Cerebellar cortex (tissue), 1 donor: ENCODE results near the gene C4orf50.

Experiments used
- DNase-seq: peaks from one replicate; pipeline ENCODE4 v3.0.0-alpha.2; 2015; ENCODE audit warnings: low spot score

Gene C4orf50

DNA sequence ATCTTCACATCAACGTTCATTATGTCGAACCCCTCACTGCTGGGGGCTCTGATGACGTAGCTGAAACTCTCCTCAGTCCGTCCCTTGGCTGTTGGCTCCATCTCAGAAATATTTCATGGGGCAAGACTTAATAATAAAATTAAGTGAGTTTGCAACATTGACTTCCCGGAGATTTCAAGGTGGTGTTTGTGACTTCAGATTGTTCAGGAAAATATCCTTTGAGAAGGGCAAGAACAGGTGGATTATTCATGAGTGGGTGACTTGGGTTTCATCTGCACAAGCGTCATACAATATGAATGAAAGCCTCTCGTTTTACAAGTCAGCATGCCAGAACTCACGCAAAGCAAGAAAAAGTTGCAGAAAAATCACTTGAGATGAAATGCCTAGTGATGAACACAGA is at the start of gene C4orf50:
TSS of gene C4orf50 (minus strand) at position 101 of the 400 bp plus-strand sequence.
- DNase-seq: no peak

DNA sequence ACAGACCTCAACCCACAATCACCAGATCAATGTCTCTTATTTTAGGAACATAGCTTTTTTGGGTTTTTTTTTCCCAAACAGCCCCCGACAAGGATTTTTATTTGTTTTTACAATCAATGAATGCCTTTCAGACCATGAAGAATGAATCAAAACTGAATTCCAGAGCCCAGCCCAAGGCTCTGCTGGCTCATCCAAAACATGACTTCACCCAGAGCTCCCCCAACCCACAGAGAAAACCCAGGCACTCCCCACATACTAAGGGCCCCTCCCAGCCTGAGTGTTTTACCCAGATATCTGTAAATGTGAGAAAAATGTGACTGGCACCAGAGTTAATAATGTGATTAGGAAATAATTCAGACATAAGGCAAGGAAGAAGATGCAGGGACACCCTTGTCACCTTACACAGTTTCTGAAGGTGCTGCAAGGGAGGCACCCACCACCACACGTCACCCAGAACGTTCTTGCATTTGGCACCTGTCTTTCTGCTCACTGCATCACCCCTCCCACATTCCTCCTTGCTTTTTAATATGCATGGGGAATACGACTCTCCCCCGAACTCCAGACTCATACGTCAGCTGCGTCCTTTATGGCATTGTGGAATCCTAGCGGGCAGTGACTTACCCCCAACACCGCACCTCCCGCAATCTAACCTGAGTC is 47.8 kb upstream of the C4orf50 start:
- no peak for DNase-seq

DNA sequence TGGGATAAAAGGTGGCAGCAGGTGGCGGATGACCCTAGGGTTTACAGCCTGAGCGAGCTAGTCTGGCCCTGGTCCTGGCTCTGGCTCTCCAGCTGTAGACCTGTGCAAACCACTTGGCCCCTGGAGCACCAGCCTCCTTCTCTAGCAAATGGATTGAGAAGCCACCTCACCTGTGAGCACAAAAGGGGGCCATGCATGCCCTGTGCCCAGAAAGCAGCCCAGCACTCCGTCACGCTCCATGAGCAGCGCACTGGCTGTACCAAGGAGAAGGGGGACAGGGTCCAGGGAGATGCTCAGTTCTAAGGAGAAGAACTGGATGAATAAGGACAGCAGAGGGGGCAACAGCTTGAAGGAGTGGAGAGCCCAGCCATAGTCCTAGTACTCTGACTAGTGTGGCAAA is 46.9 kb upstream of the C4orf50 start:
- no peak for DNase-seq

DNA sequence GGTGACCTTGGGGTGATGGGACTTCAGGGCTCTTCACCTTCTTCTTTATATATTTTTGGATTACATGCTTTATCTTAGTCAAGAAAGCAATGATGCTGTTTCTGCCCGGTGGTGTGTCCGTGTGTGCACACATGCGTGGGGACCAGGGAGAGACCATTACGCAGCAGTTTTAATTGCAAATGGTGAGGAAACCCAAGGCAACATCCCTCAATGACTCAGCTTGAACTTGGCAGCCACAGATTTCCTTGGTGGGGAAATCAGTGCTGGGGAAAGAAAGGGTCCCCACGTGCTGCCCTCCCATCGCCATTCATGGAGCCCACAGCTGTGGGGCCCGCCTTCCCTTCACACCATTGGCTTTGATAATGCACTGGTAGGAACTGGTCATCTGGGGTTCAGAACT is 46.2 kb upstream of the C4orf50 start:
- DNase-seq: no peak

DNA sequence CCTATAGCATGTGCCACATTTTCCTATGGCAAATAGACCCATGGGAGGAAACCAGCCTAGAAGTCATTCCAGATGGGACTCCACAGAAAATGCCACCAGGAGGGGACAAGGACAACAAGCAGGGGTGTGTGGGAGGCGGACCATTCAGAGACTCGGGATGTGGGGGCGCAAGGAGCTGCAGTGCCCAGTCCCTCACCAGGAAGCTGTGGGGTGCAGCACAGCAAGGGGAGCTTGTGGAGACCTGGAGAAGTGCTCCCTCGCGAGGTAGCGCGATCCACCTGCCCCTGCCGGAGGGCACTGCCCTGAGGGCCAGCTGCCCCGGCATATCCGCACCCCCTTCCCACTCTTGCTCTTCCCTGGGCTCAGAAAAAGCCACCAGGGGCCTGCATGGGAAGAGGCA is 45.5 kb upstream of the C4orf50 start:
- no peak for DNase-seq

DNA sequence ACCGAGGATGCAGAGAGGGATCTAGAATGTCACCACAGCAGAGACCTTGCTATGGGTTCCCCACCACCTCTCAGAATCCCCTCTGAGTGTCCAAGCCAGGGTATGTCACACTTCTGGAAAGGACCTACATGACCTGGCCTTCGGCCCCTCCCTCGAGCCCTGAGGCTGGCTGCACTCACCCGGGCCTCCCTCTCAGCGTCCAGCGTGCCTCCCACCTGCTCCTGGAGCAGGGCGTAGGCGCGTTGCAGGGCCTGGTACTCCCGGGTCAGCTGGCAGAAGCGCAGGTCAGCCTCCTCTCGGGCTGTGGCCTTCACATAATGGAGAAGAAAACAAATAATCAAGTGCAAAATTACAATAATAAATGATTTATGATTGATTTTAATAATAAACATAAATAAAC is 43.9 kb upstream of the C4orf50 start:
- DNase-seq: no peak

DNA sequence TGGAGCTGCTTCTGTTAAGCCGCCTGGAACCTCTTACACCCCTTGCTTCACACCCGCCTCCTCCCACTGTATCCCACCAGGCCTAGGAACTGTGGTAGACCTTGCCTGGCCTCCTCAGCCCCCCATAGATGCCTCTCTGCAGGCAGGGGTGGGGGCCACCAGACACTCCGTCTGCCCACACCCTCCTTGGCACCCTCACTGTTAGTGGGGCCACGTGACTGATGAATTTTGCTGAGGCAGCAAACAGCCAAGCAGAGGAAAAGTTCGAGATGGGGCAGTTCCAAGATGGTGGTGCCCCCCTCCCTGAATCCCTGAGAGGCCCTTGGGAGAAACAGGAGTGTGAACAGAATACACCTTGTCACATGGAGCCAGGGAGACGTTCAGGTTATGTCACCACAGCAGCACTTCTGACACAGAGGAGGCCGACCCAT is 41.2 kb upstream of the C4orf50 start:
- no peak for DNase-seq

DNA sequence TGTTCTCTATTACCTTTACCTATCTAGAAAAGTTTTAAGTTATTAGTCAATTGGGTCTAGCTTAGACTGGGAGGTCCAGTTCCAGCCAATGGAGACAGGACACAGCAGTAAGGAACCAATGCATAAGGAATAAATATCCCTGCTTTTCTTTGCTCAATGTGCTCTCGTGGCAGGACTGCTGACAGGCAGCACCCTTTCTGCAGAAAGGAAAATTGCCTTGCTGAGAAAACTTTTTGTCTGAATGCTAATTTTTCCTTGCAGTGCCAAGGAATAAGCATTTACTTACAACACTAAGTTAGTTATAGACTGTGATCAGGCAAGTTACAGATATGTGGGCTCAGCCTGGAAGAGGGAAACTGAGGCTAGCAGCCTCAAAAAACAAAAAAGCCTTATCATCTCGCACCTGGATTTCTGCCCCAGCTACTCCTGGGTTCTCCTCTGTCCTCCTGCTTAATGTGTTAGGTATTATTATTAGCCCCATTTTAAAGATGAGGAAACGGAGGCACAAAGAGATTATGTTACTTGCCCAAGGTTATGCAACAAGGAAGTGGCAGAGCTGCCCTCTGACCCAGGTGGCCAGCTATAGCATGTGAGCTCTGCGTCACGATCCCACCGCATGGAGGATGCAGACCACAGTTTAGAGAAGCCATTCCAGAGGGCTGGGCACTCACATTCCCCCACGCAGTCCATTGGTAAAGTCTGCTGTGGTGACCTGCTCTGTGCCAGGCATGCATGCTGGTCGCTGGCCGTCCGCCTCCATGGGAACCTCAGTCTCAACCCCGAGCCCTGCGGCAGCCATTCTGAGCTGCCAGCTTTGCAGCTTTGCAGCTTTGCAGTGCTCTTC is 40.5 kb upstream of the C4orf50 start:
- DNase-seq: no peak

DNA sequence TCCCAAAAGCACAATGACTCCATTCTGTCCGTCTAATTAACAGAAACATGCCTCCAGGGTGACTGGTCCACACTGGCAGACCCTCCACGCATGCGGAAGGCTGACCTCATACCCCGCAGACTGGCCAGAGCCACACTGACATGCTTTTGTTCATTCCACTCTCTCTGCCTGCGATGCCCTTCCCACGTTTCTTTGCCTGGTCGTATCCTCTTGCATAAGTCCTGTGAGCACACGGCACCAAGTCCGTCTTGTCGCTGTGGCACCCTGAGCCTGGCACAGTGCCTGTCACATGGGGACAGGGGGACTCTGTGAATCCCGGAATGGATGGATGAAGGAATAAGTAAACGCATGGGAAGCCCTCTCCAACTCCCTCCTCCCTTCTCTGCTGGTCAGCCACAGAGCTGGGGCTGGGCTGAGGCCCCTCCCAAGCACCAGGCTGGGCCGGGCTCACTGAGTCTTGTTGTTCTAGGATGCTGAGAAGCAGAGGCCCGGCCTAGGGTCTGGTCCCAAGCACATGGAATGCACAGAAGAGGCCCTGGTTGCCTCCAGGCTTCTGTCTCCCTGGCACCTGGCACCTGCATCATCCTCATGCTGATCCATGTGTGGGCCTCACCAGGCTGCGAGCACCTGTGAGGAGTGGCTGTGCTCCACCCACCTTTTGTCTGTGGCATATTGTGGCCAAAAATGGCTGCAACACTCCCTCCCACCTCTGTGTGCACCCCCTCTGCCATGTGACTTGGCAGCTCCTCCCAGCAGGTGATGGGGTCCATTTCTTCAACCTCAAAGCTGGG is 38.9 kb upstream of the C4orf50 start:
- no peak for DNase-seq

DNA sequence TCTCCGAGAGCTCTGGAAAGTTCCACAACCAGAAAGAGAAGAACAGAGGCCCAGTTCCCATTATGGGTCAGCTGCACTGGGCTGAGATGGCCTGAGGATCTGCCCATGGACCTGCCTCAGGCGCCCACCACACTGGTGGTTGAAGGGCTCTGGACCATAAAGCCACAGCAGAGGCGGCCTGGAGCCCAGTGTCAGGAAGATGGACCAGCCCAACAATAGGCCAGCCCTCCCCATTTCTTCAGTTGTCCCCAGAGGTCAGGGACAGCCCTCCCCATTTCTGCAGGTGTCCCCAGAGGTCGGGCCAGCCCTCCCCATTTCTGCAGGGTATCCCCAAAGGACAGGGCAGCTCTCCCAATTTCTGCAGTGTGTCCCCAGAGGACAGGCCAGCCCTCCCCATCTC is 37.2 kb upstream of the C4orf50 start:
- DNase-seq: no peak

DNA sequence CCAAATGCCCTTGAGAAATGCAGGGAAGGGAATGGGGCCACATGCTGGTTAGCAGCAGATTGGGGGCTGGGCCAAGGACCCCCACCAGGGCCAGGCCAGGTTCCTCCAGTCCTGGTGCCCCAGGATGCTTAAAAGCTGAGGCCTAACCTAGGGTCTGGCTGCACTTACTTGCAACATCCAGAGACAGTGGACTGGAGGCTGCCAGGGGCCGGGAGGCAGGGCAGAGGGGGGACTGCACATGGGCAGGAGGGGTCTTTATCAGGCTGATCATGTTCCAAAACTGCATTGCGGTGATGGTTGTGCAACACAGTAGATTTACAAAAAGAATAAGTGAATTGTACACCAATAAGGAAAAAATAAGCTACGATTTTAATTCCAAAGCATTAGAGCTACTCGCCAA is 36.8 kb upstream of the C4orf50 start:
- no peak for DNase-seq

DNA sequence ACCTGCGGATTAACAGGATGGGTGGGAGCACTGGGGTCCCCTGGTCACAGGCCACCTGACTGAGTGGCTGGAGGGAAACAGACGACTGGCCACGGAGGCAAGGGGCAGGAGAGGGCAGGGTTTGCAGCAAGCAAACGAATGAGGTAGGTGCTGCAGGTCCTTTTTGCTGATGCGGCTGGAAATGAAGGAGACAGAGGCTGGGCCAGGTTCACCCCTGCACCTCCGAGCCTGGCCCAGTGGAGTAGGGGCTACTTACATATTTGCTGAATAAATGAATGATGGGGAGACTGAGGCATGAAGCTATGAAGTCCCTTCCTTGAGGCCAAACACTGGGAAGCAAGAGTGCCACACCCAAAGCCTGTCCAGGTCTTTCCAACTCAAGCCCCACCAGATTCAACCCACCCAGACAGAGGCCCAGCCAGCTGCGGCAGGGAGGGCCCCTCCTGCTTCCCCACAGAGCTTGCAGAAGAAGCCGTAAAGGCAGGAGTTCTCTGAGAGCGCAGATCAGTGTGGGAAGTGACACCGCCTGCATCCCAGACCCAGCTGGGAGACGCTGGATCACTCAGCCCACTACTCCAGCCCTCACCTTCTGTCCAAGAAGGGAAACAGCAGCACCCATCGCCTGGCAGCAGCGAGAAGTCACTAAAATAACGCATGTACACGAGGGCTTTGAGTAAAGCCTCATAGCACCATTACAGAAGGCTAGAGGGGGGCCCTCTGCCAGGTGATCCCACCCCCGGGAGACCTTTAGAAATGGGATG is 36.1 kb upstream of the C4orf50 start:
- no peak for DNase-seq

DNA sequence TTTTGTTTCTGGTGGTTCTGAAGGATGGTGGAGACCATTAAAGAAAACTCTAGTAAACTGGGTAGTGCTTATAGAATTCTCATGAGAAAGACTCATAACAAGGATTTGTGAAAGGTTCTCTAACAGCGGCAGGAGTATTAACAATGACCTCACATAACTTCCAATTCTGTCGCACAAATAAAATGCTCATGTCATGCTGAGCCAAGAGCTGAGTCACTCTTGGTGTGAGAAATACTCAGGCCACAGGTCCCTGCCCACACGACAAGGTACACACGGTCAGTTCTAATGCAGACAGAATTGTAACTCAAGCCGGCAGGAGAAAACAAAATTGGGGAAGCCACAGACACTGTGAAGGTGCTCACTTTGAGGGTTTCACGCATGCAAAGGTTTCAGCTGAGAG is 34.4 kb upstream of the C4orf50 start:
- no peak for DNase-seq

DNA sequence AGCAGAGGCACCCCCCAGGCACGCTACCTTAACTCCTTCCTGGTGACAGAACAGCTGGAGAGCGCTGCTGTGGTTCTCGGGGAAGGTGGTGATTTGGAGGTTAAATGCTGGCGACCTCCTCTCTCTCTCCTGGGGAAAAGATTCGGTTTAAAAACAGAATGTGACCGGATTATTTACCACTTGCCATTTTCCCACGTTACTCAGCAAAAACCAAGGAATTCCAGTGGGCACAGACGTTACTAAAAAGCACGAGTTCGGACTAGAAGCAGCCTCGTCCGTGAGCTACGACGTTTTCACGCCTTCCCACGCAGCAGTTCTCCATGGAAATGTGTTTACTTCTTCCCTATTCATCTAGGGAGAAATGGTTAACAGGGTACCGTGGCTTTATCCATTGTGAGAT is 32.3 kb upstream of the C4orf50 start:
- no peak for DNase-seq

DNA sequence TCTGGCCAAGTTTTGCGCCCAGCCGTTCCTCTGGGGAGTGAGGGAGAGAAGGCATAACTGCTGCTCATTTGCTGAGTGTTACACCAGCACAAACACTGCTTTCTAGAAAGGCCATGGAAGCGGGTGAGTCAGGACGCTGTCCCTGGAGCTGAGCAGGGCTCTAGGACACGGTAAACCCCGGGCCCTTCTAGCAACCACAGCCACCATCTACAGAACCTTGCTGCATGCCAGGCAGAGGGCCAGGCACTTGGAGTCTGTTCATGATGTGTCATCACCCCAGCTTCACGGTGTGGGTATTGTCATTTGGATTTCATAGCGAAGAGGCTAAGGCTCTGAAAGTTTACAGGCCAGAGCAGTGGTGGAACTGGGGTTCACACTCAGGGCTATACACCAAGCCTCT is 31.8 kb upstream of the C4orf50 start:
- DNase-seq: no peak

DNA sequence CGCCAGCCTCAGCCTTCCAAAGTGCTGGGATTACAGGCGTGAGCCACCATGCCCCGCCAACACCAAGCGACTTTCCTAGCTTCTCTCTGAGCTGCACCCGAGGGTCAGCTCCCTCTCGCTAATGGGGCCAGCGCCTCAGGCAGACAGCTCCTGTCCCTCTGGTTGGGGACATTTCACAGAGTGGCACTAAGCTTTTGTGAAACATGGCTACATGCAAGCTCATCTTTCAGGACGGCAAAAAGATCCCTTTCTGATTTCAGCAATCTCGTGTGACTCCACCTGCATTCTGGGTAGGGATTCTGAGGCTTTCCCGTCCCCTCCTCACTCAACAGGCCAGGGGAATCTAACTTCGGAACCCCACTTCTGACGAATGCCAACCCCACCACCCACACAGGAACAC is 31.0 kb upstream of the C4orf50 start:
- DNase-seq: no peak

DNA sequence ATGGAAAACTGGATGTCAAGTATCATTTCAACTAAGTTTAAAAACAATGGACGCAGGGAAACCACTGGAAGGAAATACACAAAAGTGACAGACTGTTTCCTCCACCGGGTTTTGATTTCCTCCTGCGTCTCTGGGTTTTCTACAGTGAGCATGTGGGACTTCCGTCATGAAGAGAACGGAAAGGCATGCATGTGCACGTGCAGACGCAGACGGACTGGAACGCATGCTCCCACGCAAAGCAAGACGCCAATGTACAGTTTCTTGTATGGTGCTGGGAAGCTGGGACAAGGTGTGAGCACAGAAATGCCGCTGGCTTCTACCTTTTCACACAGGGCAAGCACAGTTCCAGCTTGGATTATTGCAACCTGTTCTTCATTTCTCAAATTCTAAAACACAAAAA is 30.3 kb upstream of the C4orf50 start:
- no peak for DNase-seq

DNA sequence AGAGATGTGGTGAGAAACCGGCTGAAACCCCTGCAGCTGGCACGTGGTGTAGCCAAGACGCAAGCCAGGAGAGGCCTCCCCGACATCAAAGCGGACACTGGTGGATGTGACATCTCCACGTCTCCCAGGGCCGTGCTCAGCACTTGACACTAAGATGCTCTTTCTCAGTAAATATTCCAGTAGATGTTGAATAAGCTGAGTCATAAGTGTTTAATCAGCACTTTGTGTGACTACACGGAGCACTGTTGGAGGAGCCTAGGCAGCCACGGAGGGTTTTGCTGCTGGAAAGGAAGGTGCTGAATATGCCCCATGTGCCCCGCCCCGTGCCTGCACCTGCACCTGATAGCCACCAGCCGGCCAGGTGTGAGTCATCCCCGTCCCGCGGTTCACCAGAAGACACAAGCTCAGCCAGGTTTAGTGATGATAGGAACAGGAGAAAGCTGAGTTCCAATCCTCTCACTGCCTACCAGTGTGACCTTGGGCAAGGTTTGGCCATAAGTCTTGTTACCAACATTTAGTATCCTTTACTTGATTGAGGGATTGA is 29.0 kb upstream of the C4orf50 start:
- DNase-seq: no peak

DNA sequence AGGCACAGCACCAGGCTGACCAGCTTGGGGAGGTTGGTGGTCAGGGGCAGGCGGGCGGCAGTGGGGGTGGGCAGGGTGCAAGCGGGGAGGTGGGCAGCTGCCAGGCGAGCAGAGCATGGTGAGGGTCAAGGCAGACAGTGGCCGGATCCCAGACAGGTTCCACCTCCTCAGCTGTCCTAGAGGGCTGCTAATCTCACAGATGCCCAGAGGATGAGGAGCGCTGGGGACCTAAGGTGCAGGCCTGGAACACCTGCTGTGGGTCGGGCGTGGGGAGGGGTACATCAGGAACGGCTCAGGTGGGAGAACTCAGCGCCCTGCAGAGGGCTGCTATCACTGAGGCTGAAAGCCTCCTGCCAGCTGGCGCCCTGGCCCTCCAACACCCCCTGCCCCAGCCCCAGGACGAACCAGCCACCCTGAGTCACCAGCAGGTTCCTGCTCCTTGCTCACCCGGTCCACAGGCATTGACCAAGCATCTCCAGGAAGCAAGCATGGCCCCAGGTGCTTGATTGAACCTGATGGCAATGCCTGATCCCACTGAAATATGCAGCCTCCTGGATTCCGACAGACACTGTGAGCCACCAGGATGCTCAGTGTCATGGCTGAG is 28.4 kb upstream of the C4orf50 start:
- no peak for DNase-seq

DNA sequence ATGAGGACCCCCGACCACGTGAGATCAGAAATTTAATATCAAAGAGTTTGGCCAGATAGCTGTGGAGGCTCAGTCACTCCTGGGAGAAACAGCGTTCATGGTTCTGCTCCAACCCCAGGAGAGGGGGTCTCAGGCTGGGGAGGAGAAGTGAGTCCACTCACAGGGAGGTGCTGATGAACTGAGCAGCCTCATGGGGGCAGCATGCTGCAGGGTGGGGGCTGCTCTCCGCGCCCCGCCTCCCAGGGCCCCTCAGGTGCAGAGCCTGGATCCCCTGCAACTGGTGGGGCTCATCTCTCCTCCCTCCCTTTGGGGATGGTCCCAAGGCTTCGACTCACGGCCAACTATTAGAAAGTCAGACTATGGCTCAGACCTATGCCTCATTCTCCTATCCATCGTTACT is 26.6 kb upstream of the C4orf50 start:
- no peak for DNase-seq

DNA sequence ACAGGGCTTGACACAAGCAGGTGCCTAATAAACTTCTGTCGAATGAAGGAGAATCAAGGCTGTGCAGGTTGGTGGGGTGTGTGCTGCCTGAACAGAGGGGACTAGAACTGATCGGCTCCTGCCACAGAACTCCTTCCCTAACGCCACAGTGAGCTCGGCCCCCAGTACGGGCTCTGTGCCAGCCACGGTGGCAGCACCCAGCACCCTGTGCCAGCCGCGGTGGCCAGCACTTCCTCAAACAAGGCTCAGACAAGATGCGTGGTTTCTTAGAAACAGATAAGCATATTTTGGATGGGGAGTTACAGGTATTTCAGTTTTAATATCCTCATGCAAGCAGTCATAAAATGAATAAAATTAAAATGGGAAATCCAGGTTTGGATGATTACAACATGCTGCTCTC is 26.0 kb upstream of the C4orf50 start:
- no peak for DNase-seq
